Raji (cell line): Measurements from ENCODE around the gene HSD17B4.

ENCODE experiments used
- POLR2A ChIP-seq: IDR thresholded peaks from 2 replicates; pipeline ENCODE4 v1.6.1; 2011; ENCODE audit warnings: low read depth, low read length, control low read depth; ENCODE audit not compliant: insufficient read depth

Gene HSD17B4

GRCh38 chr5:119582987-119583386, 130.7 kb downstream of the HSD17B4 start:
- no peak for TF ChIP-seq POLR2A

- no peak for TF ChIP-seq POLR2A
Measured at GRCh38 chr5:119583684-119584083, 131.4 kb downstream of the HSD17B4 start.
